Subcutaneous adipose tissue (tissue), 4 donors: Measurements from ENCODE around the gene NOP16. TPM values are rescaled to one million over a fixed set of nuclear protein-coding genes. Genes with fewer than 3 reads are reported as not detected.

Source experiments
- CTCF ChIP-seq: fragments of 450-650 bp; IDR thresholded peaks from one replicate; pipeline ENCODE4 v1.5.1; 2016; ENCODE audit warnings: low read depth, mild to moderate bottlenecking, control low read depth, antibody characterized with exemption, moderate library complexity
- total RNA-seq, 4 donors: library from RNA; depleted of rRNA; stranded (reverse); fragments of >200 nt; gene quantifications; one replicate each; pipeline ENCODE4 v1.1.0, GENCODE V29; 2016

Gene NOP16
- total RNA-seq, 4 donors from 2014 or later = 7.5 to 20.5 (median 12.9) TPM

- no peak for TF ChIP-seq CTCF
Measured at GRCh38 chr5:176415240-176415951, 27.0 kb upstream of the NOP16 start.

GRCh38 chr5:176414704-176415103 lies 26.3 kb upstream of the NOP16 start:
- no peak for TF ChIP-seq CTCF

GRCh38 chr5:176413709-176414191 lies 25.4 kb upstream of the NOP16 start:
- TF ChIP-seq CTCF = no peak

- no peak for TF ChIP-seq CTCF
Measured at GRCh38 chr5:176413255-176413565, 24.8 kb upstream of the NOP16 start.

- TF ChIP-seq CTCF = no peak
Measured at GRCh38 chr5:176412517-176413254, 24.3 kb upstream of the NOP16 start.

GRCh38 chr5:176410486-176411180 lies 22.2 kb upstream of the NOP16 start:
- TF ChIP-seq CTCF = no peak

- no peak for TF ChIP-seq CTCF
Measured at GRCh38 chr5:176409765-176410164, 21.4 kb upstream of the NOP16 start.
